ENCODE data around the gene SLC37A4.
"Not testable (repeated sequence)": the region's sequence is repeated elsewhere in the genome, so short reads cannot be mapped to it uniquely, and the experiment has no call there.

SLC37A4 gene

GRCh38 chr11:119041821-119042514 is 11.3 kb upstream of the SLC37A4 start:
- no peak for DNase-seq (ENCODE audit: low read depth in 2 of 2)

GRCh38 chr11:119039471-119039870 is 8.8 kb upstream of the SLC37A4 start:
- DNase-seq (ENCODE audit: low read depth in 2 of 2): not testable (repeated sequence)

GRCh38 chr11:119038884-119039283 is 8.2 kb upstream of the SLC37A4 start:
- DNase-seq (ENCODE audit: low read depth in 2 of 2): no peak

GRCh38 chr11:119034813-119035212 is 4.1 kb upstream of the SLC37A4 start:
- DNase-seq (ENCODE audit: low read depth in 2 of 2): no peak

- DNase-seq (ENCODE audit: low read depth in 2 of 2): not testable (repeated sequence)
Measured at GRCh38 chr11:119033421-119033820, 2.7 kb upstream of the SLC37A4 start.

- no peak for DNase-seq (ENCODE audit: low read depth in 2 of 2)
Measured at GRCh38 chr11:119031912-119032280, 1.2 kb upstream of the SLC37A4 start.

- DNase-seq (ENCODE audit: low read depth in 2 of 2): no peak
Measured at GRCh38 chr11:119030029-119030328, 698 bp downstream of the SLC37A4 start.

- DNase-seq (ENCODE audit: low read depth in 2 of 2): no peak
Measured at GRCh38 chr11:119029340-119030028, 1.2 kb downstream of the SLC37A4 start.

- no peak for DNase-seq (ENCODE audit: low read depth in 2 of 2)
Measured at GRCh38 chr11:119029069-119029339, 1.7 kb downstream of the SLC37A4 start.

GRCh38 chr11:119028346-119029068 is 2.2 kb downstream of the SLC37A4 start:
- DNase-seq (ENCODE audit: low read depth in 2 of 2): no peak

- no peak for DNase-seq (ENCODE audit: low read depth in 2 of 2)
Measured at GRCh38 chr11:119027561-119028345, 2.9 kb downstream of the SLC37A4 start.

- no peak for DNase-seq (ENCODE audit: low read depth in 2 of 2)
Measured at GRCh38 chr11:119026970-119027369, 3.7 kb downstream of the SLC37A4 start.

GRCh38 chr11:119025978-119026766 is 4.5 kb downstream of the SLC37A4 start:
- no peak for DNase-seq (ENCODE audit: low read depth in 2 of 2)

- DNase-seq (ENCODE audit: low read depth in 2 of 2): no peak
Measured at GRCh38 chr11:119025541-119025940, 5.1 kb downstream of the SLC37A4 start.

GRCh38 chr11:119025099-119025473 is 5.6 kb downstream of the SLC37A4 start:
- no peak for DNase-seq (ENCODE audit: low read depth in 2 of 2)

- DNase-seq (ENCODE audit: low read depth in 2 of 2): no peak
Measured at GRCh38 chr11:119024430-119025098, 6.1 kb downstream of the SLC37A4 start.

GRCh38 chr11:119023741-119024140 is 6.9 kb downstream of the SLC37A4 start:
- no peak for DNase-seq (ENCODE audit: low read depth in 2 of 2)

GRCh38 chr11:119021631-119022030 is 9.0 kb downstream of the SLC37A4 start:
- DNase-seq (ENCODE audit: low read depth in 2 of 2): no peak

GRCh38 chr11:119019996-119020395 is 10.7 kb downstream of the SLC37A4 start:
- DNase-seq (ENCODE audit: low read depth in 2 of 2): no peak

GRCh38 chr11:119018074-119018938 is 12.4 kb downstream of the SLC37A4 start, which contains the start of the genes RPS25 and TRAPPC4:
RPS25 (minus strand) TSS chr11:119018343; CDS start chr11:119018284, 59 bp downstream.
TRAPPC4 (plus strand) TSS chr11:119018766; CDS start chr11:119018796, 30 bp downstream.
- peak; percentile 86 to 87 for DNase-seq (ENCODE audit: low read depth in 2 of 2)
